ENCODE data around the gene COL20A1. TPM values are rescaled to one million over a fixed set of nuclear protein-coding genes. Genes with fewer than 3 reads are reported as not detected.

Gene COL20A1
- total and polyA plus RNA-seq, 3 donors from 2014 or later = 14.4 to 17.2 (median 17.1) TPM

DNA sequence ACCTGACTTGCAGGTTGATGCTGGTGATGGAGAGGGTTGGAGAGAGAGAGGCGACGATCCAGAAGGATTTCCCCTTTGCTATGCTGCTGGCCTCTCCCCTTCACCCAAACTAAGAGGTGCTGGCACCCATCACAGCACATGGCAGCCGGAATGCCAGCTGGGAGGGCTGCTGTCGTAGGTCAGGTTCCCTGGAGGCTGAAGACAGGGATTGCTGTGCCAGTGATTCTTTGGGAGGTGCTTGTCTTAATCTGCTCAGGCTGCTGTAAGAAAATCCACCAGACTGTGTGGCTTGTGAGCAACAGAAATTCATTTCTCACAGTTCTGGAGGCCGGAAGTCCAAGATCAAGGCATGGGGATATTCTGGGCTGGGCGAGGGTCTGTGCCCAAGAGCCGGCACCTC, 24.7 kb upstream of the COL20A1 start:
- 71 to 76% methylated on average over 4 to 7 of the region's 7 CpGs for WGBS, 2 donors
- TF ChIP-seq POLR2A (IDR thresholded peaks at IDR 0.05) (no peak), CTCF (IDR thresholded peaks at IDR 0.05) (no peak)
- Histone ChIP-seq H3K27ac (no peak overlapping the region), H3K36me3 (ENCODE audit: low read depth, missing control alignments) (no peaks in the 10 kb centered on the region), H3K4me1 (peaks cover under 1% of the 10 kb centered on the region), H3K4me3 (no peak overlapping the region), H3K27me3 (no peaks in the 10 kb centered on the region), H3K9me3 (no peaks in the 10 kb centered on the region)
- DNase-seq = no peak
- intact Hi-C loops (cut with DNase I; ENCODE audit: low total_unique reads) = no loop called here

DNA sequence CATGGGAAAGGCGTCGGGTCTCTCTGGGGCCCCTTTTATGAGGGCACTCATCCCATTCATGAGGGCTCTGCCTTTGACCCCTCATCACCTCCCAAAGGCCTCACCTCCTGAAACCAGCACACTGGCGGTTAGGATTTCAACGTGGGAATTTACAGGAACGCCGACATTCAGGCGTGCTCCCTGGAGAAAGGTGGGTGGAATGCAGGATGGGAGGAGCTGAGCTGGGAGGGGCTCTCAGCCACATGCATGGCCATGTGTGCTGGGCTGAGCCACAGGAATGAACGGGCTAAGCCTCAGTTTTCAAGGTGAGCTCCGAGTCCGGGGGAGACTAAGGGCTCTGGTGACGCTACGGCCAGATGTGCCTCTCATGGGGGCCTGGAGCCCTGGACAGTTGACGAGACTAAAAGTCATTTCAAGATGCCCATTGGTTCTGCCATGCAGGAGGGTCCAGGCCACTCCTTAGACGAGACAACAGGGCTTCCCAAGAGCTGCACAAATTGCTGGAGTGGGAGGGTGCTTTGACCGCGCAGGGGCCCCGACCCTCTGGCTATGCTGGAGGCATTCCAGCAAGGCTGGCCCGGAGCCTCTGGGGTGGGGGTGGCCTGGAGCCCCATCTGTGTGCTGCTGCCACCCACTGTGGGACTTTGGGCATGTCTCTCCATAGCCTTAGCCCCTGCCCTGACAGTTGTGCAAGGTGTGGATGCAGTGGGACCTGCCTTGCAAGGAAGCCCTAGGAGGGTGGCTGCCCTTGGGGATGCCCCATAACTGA, 24.1 kb upstream of the COL20A1 start:
- 31 to 44% methylated on average over 13 to 18 of the region's 18 CpGs for WGBS, 2 donors
- Histone ChIP-seq H3K36me3 (ENCODE audit: low read depth, missing control alignments) (no peaks in the 10 kb centered on the region), H3K4me3 (no peak overlapping the region), H3K4me1 (peaks cover 6% of the 10 kb centered on the region), H3K9me3 (no peaks in the 10 kb centered on the region), H3K27me3 (no peaks in the 10 kb centered on the region), H3K27ac (no peak overlapping the region)
- DNase-seq = no peak
- TF ChIP-seq CTCF (IDR thresholded peaks at IDR 0.05) (no peak), POLR2A (IDR thresholded peaks at IDR 0.05) (no peak)
- intact Hi-C loops (cut with DNase I; ENCODE audit: low total_unique reads) = no loop called here

- Histone ChIP-seq H3K27ac (no peak overlapping the region), H3K27me3 (no peaks in the 10 kb centered on the region), H3K4me1 (peaks cover 15% of the 10 kb centered on the region), H3K9me3 (no peaks in the 10 kb centered on the region), H3K36me3 (ENCODE audit: low read depth, missing control alignments) (no peaks in the 10 kb centered on the region), H3K4me3 (no peak overlapping the region)
- 91 to 93% methylated on average over 9 of the region's 9 CpGs for whole genome bisulfite sequencing, 2 donors
- no peak for DNase-seq
- intact Hi-C loops (cut with DNase I; ENCODE audit: low total_unique reads) = no loop called here
- TF ChIP-seq CTCF (IDR thresholded peaks at IDR 0.05) (no peak), POLR2A (IDR thresholded peaks at IDR 0.05) (no peak)
Measured at GRCh38 chr20:63269724-63270123, 23.3 kb upstream of the COL20A1 start.

DNA sequence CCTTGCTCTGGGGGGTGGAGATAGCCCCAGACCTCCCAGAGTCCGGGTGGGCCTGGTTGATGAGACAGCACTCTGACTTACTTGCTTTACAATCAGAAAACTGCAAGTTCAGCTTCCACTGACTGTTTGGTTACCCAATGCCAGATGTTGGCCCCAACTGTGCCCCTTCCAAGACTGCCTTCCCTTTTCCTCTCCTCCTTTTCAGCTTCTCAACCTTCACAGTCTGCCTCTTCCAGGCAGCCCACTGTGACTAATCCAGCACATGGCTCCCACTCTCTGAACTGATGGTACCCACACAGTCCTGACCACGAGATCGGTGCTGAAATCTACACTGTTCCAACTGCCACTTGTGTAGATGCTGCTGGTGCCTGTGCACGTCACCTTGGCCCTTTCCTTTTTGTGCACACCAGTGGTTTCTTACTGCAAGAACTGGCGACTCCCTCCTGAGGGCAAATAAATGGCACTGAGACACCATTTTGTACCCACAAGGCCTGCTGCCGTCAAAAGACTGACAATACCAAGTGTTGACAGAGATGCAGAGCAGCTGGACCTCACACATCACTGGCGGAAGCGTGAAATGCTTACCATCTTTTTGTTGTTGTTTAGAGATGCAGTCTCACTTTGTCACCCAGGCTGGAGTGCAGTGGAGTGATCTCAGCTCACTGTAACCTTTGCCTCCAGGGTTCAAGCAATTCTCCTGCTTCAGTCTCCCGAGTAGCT, 22.2 kb upstream of the COL20A1 start:
- Histone ChIP-seq H3K36me3 (ENCODE audit: low read depth, missing control alignments) (no peaks in the 10 kb centered on the region), H3K9me3 (no peaks in the 10 kb centered on the region), H3K4me1 (peaks cover 17% of the 10 kb centered on the region), H3K27me3 (no peaks in the 10 kb centered on the region), H3K27ac (no peak overlapping the region), H3K4me3 (no peak overlapping the region)
- no peak for DNase-seq
- 88 to 90% methylated on average over 9 of the region's 9 CpGs for WGBS, 2 donors
- TF ChIP-seq POLR2A (IDR thresholded peaks at IDR 0.05) (no peak), CTCF (IDR thresholded peaks at IDR 0.05) (no peak)
- intact Hi-C loops (cut with DNase I; ENCODE audit: low total_unique reads) = no loop called here

All from testis (tissue), 3 donors.